GM19455 (cell line): ENCODE results near the gene GBP6.
"Not testable (repeated sequence)": the region's sequence is repeated elsewhere in the genome, so short reads cannot be mapped to it uniquely, and the experiment has no call there.

Experiments used
- ATAC-seq: cut with Tn5 transposase; IDR thresholded peaks from one replicate; pipeline ENCODE4 v1.9.1; 2021; ENCODE audit not compliant: unreplicated experiment

Gene GBP6

GRCh38 chr1:89369331-89369730 lies 5.5 kb downstream of the GBP6 start:
- ATAC-seq = no peak

GRCh38 chr1:89373810-89374209 lies 10.0 kb downstream of the GBP6 start:
- ATAC-seq = not testable (repeated sequence)

GRCh38 chr1:89378001-89378400 lies 14.1 kb downstream of the GBP6 start:
- ATAC-seq = no peak

- ATAC-seq = no peak
Measured at GRCh38 chr1:89381618-89382017, 17.8 kb downstream of the GBP6 start.

GRCh38 chr1:89382479-89382878 lies 18.6 kb downstream of the GBP6 start:
- ATAC-seq = no peak

- ATAC-seq = no peak
Measured at GRCh38 chr1:89383185-89383584, 19.3 kb downstream of the GBP6 start.

- ATAC-seq = no peak
Measured at GRCh38 chr1:89390707-89391106, 26.8 kb downstream of the GBP6 start.

- ATAC-seq = no peak
Measured at GRCh38 chr1:89391686-89392085, 27.8 kb downstream of the GBP6 start.

GRCh38 chr1:89394851-89395250 lies 31.0 kb downstream of the GBP6 start:
- no peak for ATAC-seq

GRCh38 chr1:89396902-89397301 lies 33.0 kb downstream of the GBP6 start:
- ATAC-seq = no peak

- no peak for ATAC-seq
Measured at GRCh38 chr1:89405275-89405929, 41.5 kb downstream of the GBP6 start.

GRCh38 chr1:89407360-89407759 lies 43.5 kb downstream of the GBP6 start:
- ATAC-seq = no peak

GRCh38 chr1:89407768-89408167 lies 43.9 kb downstream of the GBP6 start:
- ATAC-seq = not testable (repeated sequence)

GRCh38 chr1:89425056-89425455 lies 61.2 kb downstream of the GBP6 start:
- ATAC-seq = no peak

GRCh38 chr1:89429062-89429461 lies 65.2 kb downstream of the GBP6 start:
- ATAC-seq = no peak

- not testable (repeated sequence) for ATAC-seq
Measured at GRCh38 chr1:89429681-89430080, 65.8 kb downstream of the GBP6 start.

- ATAC-seq = no peak
Measured at GRCh38 chr1:89433421-89433820, 69.6 kb downstream of the GBP6 start.

- ATAC-seq = not testable (repeated sequence)
Measured at GRCh38 chr1:89434058-89434780, 70.4 kb downstream of the GBP6 start.
